Psoas muscle (tissue), 8 donors: Measurements from ENCODE around the gene RGS9. TPM values are rescaled to one million over a fixed set of nuclear protein-coding genes. Genes with fewer than 3 reads are reported as not detected.

Experiments used
- ATAC-seq, 4 donors: fragments of 200-7000 bp; cut with Tn5 transposase; one replicate each; pipeline ENCODE4 v1.9.1; 2020; ENCODE audit warnings: moderate library complexity in 3 of 4, mild to moderate bottlenecking in 2 of 4
- DNase-seq, 2 donors: peaks; one replicate each; pipeline ENCODE4 v3.0.0-alpha.2; 2020
- H3K27ac ChIP-seq: fragments of 200-600 bp; one replicate; pipeline ENCODE4 v1.8.0; 2022
- H3K27me3 ChIP-seq, 3 donors: fragments of 200-600 bp in 1 of 3; one replicate each; pipeline versions ENCODE4 v1.6.1 to v1.8.0; 2013 to 2022; ENCODE audit warnings: low read length in 2 of 3, mild to moderate bottlenecking in 2 of 3, moderate library complexity in 1 of 3; ENCODE audit not compliant: insufficient read depth in 3 of 3
- H3K36me3 ChIP-seq, 2 donors: fragments of 200-600 bp in 1 of 2; one replicate each; pipeline versions ENCODE4 v1.6.1 to v1.8.0; 2013 to 2022; ENCODE audit warnings: low read depth in 1 of 2, mild to moderate bottlenecking in 1 of 2, moderate library complexity in 1 of 2; ENCODE audit not compliant: insufficient read depth in 1 of 2
- H3K4me1 ChIP-seq: fragments of 200-600 bp; one replicate; pipeline ENCODE4 v1.8.0; 2022
- H3K4me3 ChIP-seq: fragments of 200-600 bp; one replicate; pipeline ENCODE4 v1.8.0; 2022; ENCODE audit warnings: mild to moderate bottlenecking
- H3K9me3 ChIP-seq: fragments of 200-600 bp; one replicate; pipeline ENCODE4 v1.8.0; 2022
- CTCF ChIP-seq: fragments of 200-600 bp; IDR thresholded peaks from one replicate; pipeline ENCODE4 v1.8.0; 2022; ENCODE audit warnings: antibody characterized with exemption
- WGBS, 3 donors: extraction: QIAGEN DNeasy Blood & Tissue Kit; methylation state at CpG; one replicate each; pipeline versions ENCODE4 v1.1.6 to v1.1.7; 2013; 5-methylcytosine and 5-hydroxymethylcytosine counted together
- intact Hi-C, 2 donors: fragments of 100-400 bp; cut with DNase I; formaldehyde crosslinking; loops; one replicate each; pipeline versions ENCODE4 v1.11.0 to v1.14.2; 2022
- polyA plus RNA-seq, 3 donors: library from polyadenylated mRNA; stranded (reverse); fragments of 200-250 nt; gene quantifications; one replicate each; pipeline ENCODE4 v1.2.3, GENCODE V29; 2013
- total RNA-seq, 4 donors: library from RNA; stranded (reverse); fragmentation: NEBNext Ultra II Directional in 2 of 4; extraction: Animal tissue kit (Norgen Biotek cat#: 25700) in 2 of 4; gene quantifications; one replicate each; pipeline versions ENCODE4 v1.2.1 to v1.2.4, GENCODE V29; 2021 to 2023
- donor health status: healthy with polysubstance abuse.
- donor health status: DM: no; HTN: no; CAD: no; lungs with moderate emphysema.
- donor health status: Bipolar disorder and iron deficiency.
- donor health status: healthy.
- donor health status: DM: yes; HTN: yes; CAD: no.
- donor health status: DM: no; HTN: no; CAD: no.
- donor health status: DM: no; HTN: no; CAD: no.
- donor health status: DM: yes; HTN: yes; CAD: no.

RGS9 gene
- total and polyA plus RNA-seq, 7 donors, result 0.33 to 4.8 (median 2.1) TPM

- WGBS, 3 donors, result 54 to 56% (median 54%) methylated on average over 4 of the region's 4 CpGs
- Histone ChIP-seq H3K36me3 (no peaks in the 10 kb centered on the region), H3K9me3 (no peaks in the 10 kb centered on the region), H3K4me3 (no peak overlapping the region), H3K4me1 (no peaks in the 10 kb centered on the region), H3K27me3 (peaks cover 0 to 4% (median 0%) of the 10 kb centered on the region in 3 donors), H3K27ac (no peak overlapping the region)
- no peak for ATAC-seq
- no peak for TF ChIP-seq CTCF
- intact Hi-C loops, result no loop called here
- DNase-seq, result no peak
Observed at GRCh38 chr17:65261152-65261551, 124.0 kb downstream of the RGS9 start.

GRCh38 chr17:65261682-65262636 is 124.8 kb downstream of the RGS9 start:
- no peak for DNase-seq
- no peak for TF ChIP-seq CTCF
- Histone ChIP-seq H3K4me3 (no peak overlapping the region), H3K27me3 (peaks cover 0 to 4% (median 0%) of the 10 kb centered on the region in 3 donors), H3K9me3 (no peaks in the 10 kb centered on the region), H3K4me1 (no peaks in the 10 kb centered on the region), H3K36me3 (no peaks in the 10 kb centered on the region), H3K27ac (no peak overlapping the region)
- intact Hi-C loops, result no loop called here
- ATAC-seq, result no peak
- 64 to 68% (median 64%) methylated on average over 8 of the region's 8 CpGs for WGBS, 3 donors

- ATAC-seq (no peak), DNase-seq (no peak)
- intact Hi-C loops, result no loop called here
- peaks cover 0 to 2% (median 0%) of the 10 kb centered on the region in 3 donors for H3K27me3 ChIP-seq
- TF ChIP-seq CTCF, result no peak
- H3K4me3 ChIP-seq, result no peak overlapping the region
- H3K27ac ChIP-seq, result no peak overlapping the region
- H3K9me3 ChIP-seq, result no peaks in the 10 kb centered on the region
- no peaks in the 10 kb centered on the region for H3K36me3 ChIP-seq
- H3K4me1 ChIP-seq, result no peaks in the 10 kb centered on the region
Observed at GRCh38 chr17:65265276-65265675, 128.1 kb downstream of the RGS9 start.

GRCh38 chr17:65268832-65269231 is 131.7 kb downstream of the RGS9 start:
- TF ChIP-seq CTCF, result no peak
- H3K27ac ChIP-seq, result no peak overlapping the region
- DNase-seq (no peak), ATAC-seq (no peak)
- H3K9me3 ChIP-seq, result no peaks in the 10 kb centered on the region
- intact Hi-C loops, result no loop called here
- WGBS, 3 donors, result 70 to 99% (median 99%) methylated on average over 2 of the region's 2 CpGs
- H3K27me3 ChIP-seq, result peaks cover 0 to 2% (median 0%) of the 10 kb centered on the region in 3 donors
- H3K36me3 ChIP-seq, result no peaks in the 10 kb centered on the region
- H3K4me1 ChIP-seq, result no peaks in the 10 kb centered on the region
- no peak overlapping the region for H3K4me3 ChIP-seq
